NT2/D1 (cell line): ENCODE data around the gene VAV3.

Experiments
- SUZ12 ChIP-seq: IDR thresholded peaks from 2 replicates; pipeline ENCODE4 v1.6.1; 2011; ENCODE audit not compliant: insufficient read length, insufficient read depth; ENCODE audit errors: extremely low read depth
- YY1 ChIP-seq: IDR thresholded peaks from 2 replicates; pipeline ENCODE4 v1.6.1; 2011; ENCODE audit not compliant: insufficient read length, insufficient read depth
- ZNF274 ChIP-seq: IDR thresholded peaks from 2 replicates; pipeline ENCODE4 v1.6.1; 2011; ENCODE audit warnings: mild to moderate bottlenecking, low read depth, low read length

GRCh38 chr1:107538502-107538901 is 426.5 kb downstream of the VAV3 start:
- TF ChIP-seq YY1 (no peak), ZNF274 (no peak), SUZ12 (no peak)
